Muscle of leg (tissue), 11 donors: ENCODE data around the gene DMAC2. TPM values are rescaled to one million over a fixed set of nuclear protein-coding genes. Genes with fewer than 3 reads are reported as not detected.
A peak's percentile ranks its signal among the peaks of the same experiment; 100 is the strongest.
"Not testable (repeated sequence)": the region's sequence is repeated elsewhere in the genome, so short reads cannot be mapped to it uniquely, and the experiment has no call there.

Experiments
- DNase-seq: peaks from one replicate; pipeline ENCODE4 v3.0.0; 2013
- H3K27ac ChIP-seq: one replicate; pipeline ENCODE4 v1.5.1; 2013; ENCODE audit warnings: mild to moderate bottlenecking, low read length, control low read depth
- H3K27me3 ChIP-seq: one replicate; pipeline ENCODE4 v1.6.1; 2013; ENCODE audit warnings: low read length; ENCODE audit not compliant: control insufficient read depth, insufficient read depth
- H3K36me3 ChIP-seq: one replicate; pipeline ENCODE4 v1.6.1; 2013; ENCODE audit warnings: low read length; ENCODE audit not compliant: control insufficient read depth, insufficient read depth
- H3K4me1 ChIP-seq: one replicate; pipeline ENCODE4 v1.6.1; 2013; ENCODE audit warnings: low read length; ENCODE audit not compliant: control insufficient read depth, insufficient read depth
- H3K4me3 ChIP-seq: one replicate; pipeline ENCODE4 v1.5.1; 2013; ENCODE audit warnings: low read length, control low read depth
- H3K9me3 ChIP-seq: replicated peaks from 2 replicates; pipeline ENCODE4 v1.6.1; 2013; ENCODE audit warnings: low read depth, low read length; ENCODE audit not compliant: control insufficient read depth
- WGBS: methylation state at CpG from one replicate; pipeline ENCODE4 v1.1.5; 2013; ENCODE audit warnings: missing lambda C conversion rate; ENCODE audit not compliant: insufficient coverage; 5-methylcytosine and 5-hydroxymethylcytosine counted together
- polyA plus RNA-seq, 8 donors: library from polyadenylated mRNA; unstranded; fragments of 120-200 nt; gene quantifications; one replicate each; pipeline versions ENCODE4 v1.2.1 to v1.2.3, GENCODE V29; 2013; ENCODE audit warnings: inconsistent platforms in 1 of 8, low replicate concordance in 1 of 8; ENCODE audit not compliant: insufficient read length in 8 of 8, insufficient read depth in 1 of 8
- total RNA-seq: library from RNA; stranded (reverse); fragments of 120-200 nt; gene quantifications from one replicate; pipeline ENCODE4 v1.2.4, GENCODE V29; 2013

DMAC2 gene
- total and polyA plus RNA-seq, 9 donors, result 30.3 to 58.0 (median 44.9) TPM

GRCh38 chr19:41463257-41464256 lies 23.8 kb upstream of the DMAC2 start:
- not testable (repeated sequence) for H3K9me3 ChIP-seq, H3K4me1 ChIP-seq, DNase-seq, H3K27ac ChIP-seq, H3K27me3 ChIP-seq, H3K36me3 ChIP-seq, H3K4me3 ChIP-seq
- WGBS, result 60% methylated on average over 1 of the region's 22 CpGs

GRCh38 chr19:41462497-41462896 lies 22.8 kb upstream of the DMAC2 start:
- Histone ChIP-seq H3K27me3 (no peaks in the 10 kb centered on the region), H3K27ac (no peak overlapping the region), H3K36me3 (no peaks in the 10 kb centered on the region), H3K9me3 (no peaks in the 10 kb centered on the region), H3K4me1 (no peaks in the 10 kb centered on the region), H3K4me3 (no peak overlapping the region)
- DNase-seq, result no peak
- WGBS, result 62% methylated on average over 6 of the region's 6 CpGs

GRCh38 chr19:41457241-41457640 lies 17.5 kb upstream of the DMAC2 start:
- peak overlapping the region; percentile 67 for H3K27ac ChIP-seq

GRCh38 chr19:41456342-41456918 lies 16.7 kb upstream of the DMAC2 start:
- no peaks in the 10 kb centered on the region for H3K9me3 ChIP-seq
- DNase-seq, result peak; percentile 84
- WGBS, result 10% methylated on average over 4 of the region's 7 CpGs
- no peak overlapping the region for H3K4me3 ChIP-seq
- no peaks in the 10 kb centered on the region for H3K27me3 ChIP-seq
- no peaks in the 10 kb centered on the region for H3K36me3 ChIP-seq
- peak overlapping the region; percentile 67 for H3K27ac ChIP-seq
- peaks cover 2% of the 10 kb centered on the region for H3K4me1 ChIP-seq

More at GRCh38 chr19:41457241-41457640, 17.5 kb upstream of the DMAC2 start:
- Histone ChIP-seq H3K9me3 (no peaks in the 10 kb centered on the region), H3K36me3 (no peaks in the 10 kb centered on the region), H3K27me3 (no peaks in the 10 kb centered on the region), H3K4me1 (peaks cover 2% of the 10 kb centered on the region), H3K4me3 (no peak overlapping the region)
- whole genome bisulfite sequencing, result no CpG with 5 or more reads among the region's 1 CpG
- no peak for DNase-seq

GRCh38 chr19:41455936-41456335 lies 16.2 kb upstream of the DMAC2 start:
- DNase-seq, result no peak
- 17% methylated on average over 1 of the region's 2 CpGs for WGBS
- no peaks in the 10 kb centered on the region for H3K36me3 ChIP-seq
- H3K27me3 ChIP-seq, result no peaks in the 10 kb centered on the region
- no peaks in the 10 kb centered on the region for H3K9me3 ChIP-seq
- H3K4me1 ChIP-seq, result peaks cover 2% of the 10 kb centered on the region
- no peak overlapping the region for H3K4me3 ChIP-seq
- H3K27ac ChIP-seq, result peak overlapping the region; percentile 67

- no peak overlapping the region for H3K27ac ChIP-seq
- peaks cover 15% of the 10 kb centered on the region for H3K27me3 ChIP-seq
- WGBS, result 71% methylated on average over 3 of the region's 6 CpGs
- no peak overlapping the region for H3K4me3 ChIP-seq
- H3K4me1 ChIP-seq, result peaks cover 5% of the 10 kb centered on the region
- DNase-seq, result no peak
- no peaks in the 10 kb centered on the region for H3K9me3 ChIP-seq
- no peaks in the 10 kb centered on the region for H3K36me3 ChIP-seq
Measured at GRCh38 chr19:41452584-41453275, 13.0 kb upstream of the DMAC2 start.

- Histone ChIP-seq H3K4me3 (no peak overlapping the region), H3K9me3 (no peaks in the 10 kb centered on the region), H3K27me3 (peaks cover 20% of the 10 kb centered on the region), H3K27ac (no peak overlapping the region), H3K4me1 (peaks cover 3% of the 10 kb centered on the region), H3K36me3 (no peaks in the 10 kb centered on the region)
- WGBS, result 60% methylated on average over 1 of the region's 3 CpGs
- no peak for DNase-seq
Measured at GRCh38 chr19:41449865-41450178, 10.1 kb upstream of the DMAC2 start.

GRCh38 chr19:41449079-41449864 lies 9.6 kb upstream of the DMAC2 start:
- Histone ChIP-seq H3K36me3 (no peaks in the 10 kb centered on the region), H3K4me1 (peaks cover 3% of the 10 kb centered on the region), H3K4me3 (no peak overlapping the region), H3K9me3 (no peaks in the 10 kb centered on the region), H3K27me3 (peaks cover 20% of the 10 kb centered on the region), H3K27ac (no peak overlapping the region)
- DNase-seq, result peak; percentile 79
- WGBS, result 0% methylated on average over 10 of the region's 22 CpGs

- no peak overlapping the region for H3K27ac ChIP-seq
- H3K4me3 ChIP-seq, result no peak overlapping the region
Measured at GRCh38 chr19:41447732-41448332, 8.1 kb upstream of the DMAC2 start.

More at GRCh38 chr19:41447732-41448332, 8.1 kb upstream of the DMAC2 start:
- 74% methylated on average over 6 of the region's 12 CpGs for WGBS
- DNase-seq, result no peak
- Histone ChIP-seq H3K27me3 (peaks cover 20% of the 10 kb centered on the region), H3K4me1 (peaks cover 3% of the 10 kb centered on the region), H3K9me3 (no peaks in the 10 kb centered on the region), H3K36me3 (no peaks in the 10 kb centered on the region)
